Measurements from ENCODE around the gene ABCA10.

ABCA10 gene

GRCh38 chr17:69147460-69147859 lies 81.2 kb downstream of the ABCA10 start:
- DNase-seq (ENCODE audit: low read depth) = no peak
- no peak for TF ChIP-seq CTCF (IDR thresholded peaks at IDR 0.05; ENCODE audit: low read depth, low read length, missing control alignments)

DNA sequence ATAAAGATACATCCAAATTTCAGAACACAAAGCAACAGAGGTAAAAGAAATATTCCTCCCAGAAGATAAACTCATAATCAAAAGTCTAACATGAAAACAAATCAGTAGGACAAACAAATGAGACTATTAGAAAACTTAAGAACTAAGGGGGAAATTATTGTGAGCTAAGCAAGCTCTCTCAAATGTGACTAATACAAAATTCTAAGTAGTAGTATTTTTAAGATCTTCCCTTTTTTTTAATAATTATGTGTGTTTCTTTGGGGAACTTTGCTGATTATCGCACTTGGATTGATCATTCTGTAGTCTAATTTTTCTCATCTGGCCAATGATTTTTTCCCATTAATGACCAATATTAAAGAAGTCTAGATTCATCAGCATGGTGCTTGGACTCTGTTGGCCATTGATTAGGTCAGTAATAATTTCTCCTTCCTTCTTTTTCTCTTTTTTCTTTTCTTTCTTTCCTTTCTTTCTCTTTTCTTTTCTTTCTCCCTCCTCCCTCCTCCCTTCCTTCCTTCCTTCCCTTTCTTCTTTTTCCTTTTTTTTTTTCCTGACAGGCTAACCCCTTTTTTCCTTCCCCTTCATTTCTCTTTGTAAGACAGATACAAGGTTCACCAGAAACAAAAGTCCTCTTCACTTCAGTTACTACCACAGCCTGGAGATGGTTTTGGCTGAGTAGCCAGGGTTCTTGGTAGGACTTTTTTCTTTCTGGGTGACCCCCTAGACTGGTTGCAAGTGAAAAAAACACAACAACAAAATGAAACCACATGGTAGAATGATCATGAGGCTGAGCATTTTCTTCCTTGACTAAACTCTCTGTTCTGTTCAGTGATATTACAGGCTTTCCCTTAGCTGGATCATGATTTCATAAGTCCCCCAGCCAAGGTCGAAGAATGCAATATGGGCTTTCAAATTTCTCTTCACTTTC lies 84.0 kb downstream of the ABCA10 start:
- no peak for TF ChIP-seq CTCF (IDR thresholded peaks at IDR 0.05; ENCODE audit: low read depth, low read length, missing control alignments)
- no peak overlapping the region for H3K4me3 ChIP-seq (ENCODE audit: low read depth, low read length)
- DNase-seq (ENCODE audit: low read depth) = no peak

More at GRCh38 chr17:69147460-69147859, 81.2 kb downstream of the ABCA10 start:
- H3K4me3 ChIP-seq (ENCODE audit: low read depth, low read length) = no peak overlapping the region

- no peak overlapping the region for H3K4me3 ChIP-seq (ENCODE audit: low read depth, low read length)
- DNase-seq (ENCODE audit: low read depth) = no peak
- no peak for TF ChIP-seq CTCF (IDR thresholded peaks at IDR 0.05; ENCODE audit: low read depth, low read length, missing control alignments)
These were observed 84.9 kb downstream of the ABCA10 start for GRCh38 chr17:69143683-69144231.

- DNase-seq (ENCODE audit: low read depth) = no peak
- no peak for TF ChIP-seq CTCF (IDR thresholded peaks at IDR 0.05; ENCODE audit: low read depth, low read length, missing control alignments)
- H3K4me3 ChIP-seq (ENCODE audit: low read depth, low read length) = no peak overlapping the region
These were observed 85.5 kb downstream of the ABCA10 start for GRCh38 chr17:69143151-69143550.

DNA sequence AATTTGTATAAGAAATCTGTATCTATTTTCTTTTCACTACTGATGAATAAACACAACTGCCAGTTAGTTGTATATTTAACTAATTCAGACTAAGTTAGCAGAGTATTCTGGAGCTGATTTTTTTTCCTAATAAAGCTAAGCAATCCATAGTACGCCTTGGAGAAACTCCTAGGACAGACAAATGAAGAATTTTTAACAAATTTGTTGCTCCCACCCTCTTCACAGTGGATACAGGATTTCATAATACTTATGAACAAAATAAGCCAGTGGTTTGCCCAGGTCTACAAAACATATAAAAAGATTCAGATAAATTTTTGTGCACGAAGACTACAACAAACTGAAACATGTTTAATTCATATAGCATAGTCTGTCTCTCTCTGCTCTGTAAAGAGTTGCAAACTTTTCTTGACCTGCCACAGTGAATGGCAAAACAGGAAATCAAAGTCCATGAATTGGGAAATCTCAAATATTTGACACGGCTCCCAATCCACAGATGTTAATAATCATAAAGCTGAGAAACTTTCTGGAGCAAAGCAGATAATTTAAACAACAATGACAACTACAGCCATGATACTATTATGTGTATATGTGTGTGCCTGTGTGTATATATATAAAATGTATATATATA lies 86.3 kb downstream of the ABCA10 start:
- TF ChIP-seq CTCF (IDR thresholded peaks at IDR 0.05; ENCODE audit: low read depth, low read length, missing control alignments) = no peak
- no peak overlapping the region for H3K4me3 ChIP-seq (ENCODE audit: low read depth, low read length)
- no peak for DNase-seq (ENCODE audit: low read depth)

GRCh38 chr17:69141431-69142174 lies 87.0 kb downstream of the ABCA10 start, which contains the start of gene ABCA6:
Gene ABCA6, minus strand, starts transcription at chr17:69141895. Its CDS starts 1,192 bp downstream, at chr17:69140703.
- TF ChIP-seq CTCF (IDR thresholded peaks at IDR 0.05; ENCODE audit: low read depth, low read length, missing control alignments) = no peak
- no peak for DNase-seq (ENCODE audit: low read depth)
- no peak within 1 kb of the TSS for H3K4me3 ChIP-seq (ENCODE audit: low read depth, low read length)

Measured in GM12864 (cell line).